HG02970 (cell line): ENCODE results near the gene NOSIP.
"Not testable (repeated sequence)": the region's sequence is repeated elsewhere in the genome, so short reads cannot be mapped to it uniquely, and the experiment has no call there.

Source experiments
- ATAC-seq: cut with Tn5 transposase; IDR thresholded peaks from one replicate; pipeline ENCODE4 v1.9.1; 2021; ENCODE audit warnings: mild to moderate bottlenecking, moderate library complexity, moderate number of reproducible peaks; ENCODE audit not compliant: unreplicated experiment, low FRiP score

Gene NOSIP, protein sequence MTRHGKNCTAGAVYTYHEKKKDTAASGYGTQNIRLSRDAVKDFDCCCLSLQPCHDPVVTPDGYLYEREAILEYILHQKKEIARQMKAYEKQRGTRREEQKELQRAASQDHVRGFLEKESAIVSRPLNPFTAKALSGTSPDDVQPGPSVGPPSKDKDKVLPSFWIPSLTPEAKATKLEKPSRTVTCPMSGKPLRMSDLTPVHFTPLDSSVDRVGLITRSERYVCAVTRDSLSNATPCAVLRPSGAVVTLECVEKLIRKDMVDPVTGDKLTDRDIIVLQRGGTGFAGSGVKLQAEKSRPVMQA

DNA sequence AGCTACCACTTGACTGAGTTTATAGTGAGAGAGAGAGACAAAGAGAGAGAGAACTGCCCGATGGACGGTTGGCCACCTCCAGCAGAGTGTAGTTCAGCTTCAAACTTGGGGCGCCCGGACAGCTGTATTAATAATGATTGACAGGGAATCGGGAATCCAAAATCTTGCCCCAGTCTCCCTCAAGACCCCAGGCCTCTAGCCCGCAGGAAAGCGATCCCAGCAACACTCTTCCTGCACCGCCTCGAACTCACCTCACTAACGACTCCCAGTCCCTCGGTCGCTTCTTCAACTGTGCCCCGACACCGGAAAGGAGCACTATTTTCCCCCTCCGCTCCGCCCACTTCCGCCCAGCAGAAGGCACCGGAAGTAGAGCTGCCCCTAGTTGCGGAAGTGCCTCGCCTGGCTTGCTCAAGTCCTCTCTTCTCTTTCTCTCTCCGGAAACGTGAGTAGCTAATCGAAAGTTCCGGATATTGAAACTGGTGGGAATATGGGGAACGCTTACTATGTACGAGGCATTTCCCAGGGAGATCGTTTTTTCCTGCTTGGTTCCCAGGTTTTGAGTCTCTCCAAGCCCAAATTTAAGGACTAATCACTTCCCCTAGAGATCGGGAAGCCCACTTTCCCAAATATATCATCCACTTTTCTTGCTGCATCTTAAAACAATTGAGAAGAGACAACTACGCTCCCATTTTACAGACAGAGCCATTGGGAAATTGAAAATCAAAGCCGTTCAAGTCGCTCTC lies at the start of gene NOSIP:
Gene NOSIP (minus strand): TSS at position 293 of the 743 bp plus-strand sequence. CDS start 19,865 bp downstream, outside the sequence.
- peak; percentile 88 for ATAC-seq

GRCh38 chr19:49629659-49630058 lies 49.3 kb upstream of the NOSIP start:
- ATAC-seq = no peak

- ATAC-seq = no peak
Measured at GRCh38 chr19:49626226-49626625, 45.9 kb upstream of the NOSIP start.

DNA sequence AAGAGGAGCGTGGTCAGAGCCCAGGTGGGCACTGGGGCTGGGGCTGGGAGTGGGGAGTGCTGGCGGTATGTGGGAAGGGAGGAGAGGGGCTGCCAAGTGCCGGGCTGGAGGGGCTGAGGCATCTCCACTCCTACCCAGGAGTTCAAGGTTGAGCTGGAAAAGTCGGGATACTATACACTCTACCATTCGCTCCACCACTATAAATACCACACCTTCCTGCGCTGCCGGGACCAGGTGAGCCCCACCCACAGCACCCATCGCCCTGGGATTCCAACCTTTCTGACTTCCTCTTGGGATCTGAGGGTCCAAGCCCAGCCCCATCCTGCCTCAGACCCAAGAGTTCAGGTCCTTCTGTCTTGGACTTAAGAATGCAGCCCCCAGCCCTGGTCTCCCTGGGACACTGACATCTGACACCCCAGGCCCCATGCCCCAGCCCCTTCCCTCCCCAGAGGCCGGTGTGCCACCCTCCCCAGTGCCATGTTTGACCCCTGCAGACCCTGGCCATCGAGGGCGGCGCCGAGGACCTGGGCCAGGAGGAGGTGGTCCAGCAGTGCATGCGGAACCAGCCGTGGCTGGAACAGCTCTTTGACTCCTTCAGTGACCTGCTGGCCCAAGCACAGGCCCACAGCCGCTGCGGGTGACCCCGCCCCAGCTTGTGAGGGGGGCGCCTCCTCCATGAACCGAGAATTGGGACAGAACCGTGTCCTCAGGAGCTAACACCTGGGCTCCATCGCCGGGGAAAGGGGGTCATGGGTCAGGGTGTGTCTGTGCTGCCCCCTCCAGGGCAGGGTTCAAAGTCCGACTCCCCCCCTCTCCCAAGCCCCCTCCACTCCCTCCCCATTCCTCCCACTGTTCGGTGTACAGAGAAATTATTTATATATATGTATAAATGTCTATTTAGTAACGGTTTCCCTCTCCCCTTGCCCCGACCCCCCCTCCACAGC lies 44.9 kb upstream of the NOSIP start:
- no peak for ATAC-seq

GRCh38 chr19:49617860-49618259 lies 37.5 kb upstream of the NOSIP start:
- ATAC-seq = not testable (repeated sequence)

GRCh38 chr19:49616945-49617344 lies 36.6 kb upstream of the NOSIP start:
- ATAC-seq = no peak

DNA sequence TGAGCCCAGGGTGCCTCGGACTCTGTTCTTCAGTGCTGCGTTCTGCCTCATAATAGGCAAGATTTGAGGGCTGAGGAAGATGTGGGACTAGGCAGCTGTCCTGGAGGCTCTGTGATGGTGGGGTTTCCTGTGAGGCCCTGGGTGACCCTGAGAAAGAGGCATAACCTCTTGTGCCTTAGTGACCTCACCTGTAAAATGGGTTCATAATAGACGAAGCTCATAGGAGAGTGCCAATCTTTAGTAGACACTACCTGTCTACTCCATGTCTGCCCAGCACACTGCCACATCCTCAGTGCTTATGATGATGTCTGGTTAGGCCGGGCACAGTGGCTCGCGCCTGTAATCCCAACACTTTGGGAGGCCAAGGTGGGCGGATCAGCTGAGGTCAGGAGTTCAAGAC lies 36.2 kb upstream of the NOSIP start:
- no peak for ATAC-seq

DNA sequence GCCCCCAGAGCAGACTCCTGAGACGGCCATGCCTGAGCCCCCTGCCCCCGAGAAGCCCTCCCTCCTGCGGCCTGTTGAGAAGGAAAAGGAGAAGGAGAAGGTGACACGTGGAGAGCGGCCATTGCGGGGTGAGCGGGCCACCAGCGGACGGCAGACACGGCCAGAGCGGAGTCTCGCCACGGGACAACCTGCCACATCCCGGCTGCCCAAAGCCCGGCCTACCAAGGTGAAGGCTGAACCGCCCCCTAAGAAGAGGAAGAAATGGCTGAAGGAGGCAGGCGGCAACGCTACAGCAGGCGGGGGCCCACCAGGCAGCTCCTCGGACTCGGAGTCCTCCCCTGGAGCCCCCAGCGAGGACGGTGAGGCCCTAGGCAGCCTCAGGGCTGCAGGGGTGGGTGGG lies 35.5 kb upstream of the NOSIP start:
- no peak for ATAC-seq

GRCh38 chr19:49614096-49614833 lies 33.9 kb upstream of the NOSIP start:
- no peak for ATAC-seq

DNA sequence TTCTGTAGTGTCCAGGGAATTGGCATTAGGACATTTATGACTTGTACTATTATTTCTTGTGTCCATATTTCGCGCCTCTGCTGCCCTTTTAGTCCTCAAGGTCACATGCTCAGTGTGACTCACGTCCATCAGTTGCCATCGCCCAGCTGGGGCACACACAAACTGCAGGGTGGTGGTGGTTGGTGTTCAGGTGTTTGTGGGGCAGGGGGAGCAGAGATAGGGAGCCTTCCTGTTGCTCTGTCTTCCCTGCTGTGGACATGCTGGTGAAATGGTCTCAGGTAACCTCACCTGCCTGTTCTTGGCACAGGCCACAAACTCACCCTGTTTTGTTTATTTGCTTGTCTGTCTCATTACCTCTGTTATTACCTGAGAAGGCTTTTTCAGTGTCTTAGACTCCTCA lies 33.0 kb upstream of the NOSIP start:
- no peak for ATAC-seq

DNA sequence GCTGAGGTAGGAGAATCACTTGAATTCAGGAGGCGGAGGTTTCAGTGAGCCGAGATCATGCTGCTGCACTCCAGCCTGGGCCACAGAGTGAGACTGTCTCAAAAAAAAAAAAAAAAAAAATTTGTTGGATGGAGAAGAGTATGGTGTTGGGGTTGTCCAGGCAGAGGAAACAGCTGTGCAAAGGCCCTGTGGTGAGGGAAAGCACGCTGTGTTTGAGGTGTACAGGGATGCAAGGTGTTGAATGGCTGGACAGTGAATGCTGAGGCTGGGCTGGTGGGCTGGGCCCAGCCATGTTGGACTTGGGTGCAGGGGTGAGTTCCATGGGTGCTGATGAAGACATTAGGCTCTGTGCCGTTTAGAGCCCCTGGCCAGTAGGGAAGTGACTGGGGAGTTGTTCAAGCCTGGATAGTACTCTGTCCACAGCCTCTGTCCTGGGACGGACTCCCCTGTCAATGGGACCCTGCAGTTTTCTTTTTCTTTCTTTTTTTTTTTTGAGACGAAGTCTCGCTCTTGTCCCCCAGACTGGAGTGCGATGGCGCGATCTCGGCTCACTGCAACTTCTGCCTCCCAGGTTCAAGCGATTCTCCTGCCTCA lies 29.2 kb upstream of the NOSIP start:
- ATAC-seq = no peak

DNA sequence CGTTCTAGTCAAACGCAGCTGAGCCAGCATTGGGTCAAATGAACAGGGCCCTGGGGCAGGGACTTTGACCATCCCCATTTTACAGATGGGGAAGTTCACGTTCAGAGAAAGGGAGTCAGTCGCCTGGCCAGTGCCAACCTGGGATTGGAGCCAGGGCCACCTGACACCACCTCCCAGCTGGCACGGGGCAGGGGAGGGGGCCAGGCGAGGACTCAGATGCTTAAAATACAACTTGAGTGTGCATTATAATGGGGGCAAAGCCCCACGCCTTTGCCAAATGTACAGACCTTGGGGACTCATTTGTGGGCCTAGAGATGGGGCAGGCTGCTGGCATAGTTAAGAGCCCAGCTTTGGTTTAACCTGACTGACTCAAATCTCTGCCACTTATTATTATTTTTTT lies 25.2 kb upstream of the NOSIP start:
- no peak for ATAC-seq

GRCh38 chr19:49602806-49603205 lies 22.4 kb upstream of the NOSIP start:
- no peak for ATAC-seq

DNA sequence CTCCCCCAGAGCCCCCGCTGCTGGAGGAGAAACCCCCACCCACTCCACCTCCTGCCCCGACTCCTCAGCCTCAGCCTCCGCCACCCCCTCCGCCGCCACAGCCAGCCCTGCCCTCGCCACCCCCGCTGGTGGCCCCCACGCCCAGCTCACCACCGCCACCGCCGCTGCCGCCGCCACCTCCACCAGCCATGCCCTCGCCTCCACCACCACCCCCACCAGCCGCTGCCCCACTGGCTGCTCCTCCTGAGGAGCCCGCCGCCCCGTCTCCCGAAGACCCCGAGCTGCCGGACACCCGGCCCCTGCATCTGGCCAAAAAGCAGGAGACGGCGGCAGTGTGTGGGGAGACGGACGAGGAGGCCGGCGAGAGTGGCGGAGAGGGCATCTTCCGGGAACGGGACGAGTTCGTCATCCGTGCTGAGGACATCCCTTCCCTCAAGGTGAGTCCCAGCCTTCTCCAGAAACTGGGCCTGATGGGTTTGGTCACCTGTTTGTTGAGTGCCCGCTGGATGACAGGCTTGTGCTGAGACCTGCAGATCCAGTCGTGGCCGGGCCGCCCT lies 21.2 kb upstream of the NOSIP start:
- ATAC-seq = no peak

DNA sequence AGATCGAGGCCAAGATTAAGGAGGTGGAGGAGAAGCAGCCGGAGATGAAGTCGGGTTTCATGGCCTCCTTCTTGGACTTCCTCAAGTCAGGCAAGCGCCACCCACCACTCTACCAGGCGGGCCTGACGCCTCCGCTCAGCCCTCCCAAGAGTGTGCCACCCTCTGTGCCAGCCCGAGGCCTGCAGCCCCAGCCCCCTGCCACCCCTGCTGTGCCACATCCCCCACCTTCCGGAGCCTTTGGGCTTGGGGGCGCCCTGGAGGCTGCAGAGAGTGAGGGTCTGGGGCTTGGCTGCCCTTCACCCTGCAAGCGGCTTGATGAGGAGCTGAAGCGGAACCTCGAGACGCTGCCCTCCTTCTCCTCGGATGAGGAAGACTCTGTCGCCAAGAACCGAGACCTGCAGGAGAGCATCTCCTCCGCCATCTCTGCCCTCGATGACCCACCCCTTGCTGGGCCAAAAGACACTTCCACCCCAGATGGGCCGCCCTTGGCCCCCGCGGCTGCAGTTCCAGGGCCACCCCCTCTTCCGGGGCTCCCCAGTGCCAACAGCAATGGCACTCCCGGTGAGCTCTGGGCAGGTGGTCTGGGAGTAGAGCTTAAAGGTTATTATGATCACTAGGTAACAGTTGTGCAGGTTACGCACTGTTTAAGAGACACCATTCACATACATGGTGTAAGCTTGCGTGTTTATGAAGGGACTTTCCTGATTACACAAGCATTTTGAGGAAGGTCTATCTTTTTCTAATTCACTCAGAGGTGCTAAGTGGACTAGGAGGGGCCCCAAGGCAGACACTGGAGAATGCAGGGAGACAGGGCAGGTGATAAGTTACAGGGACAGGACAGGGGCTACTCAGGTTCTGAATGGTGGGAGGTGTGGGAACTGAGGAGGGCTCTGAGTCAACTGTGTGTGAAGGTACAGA lies 19.3 kb upstream of the NOSIP start:
- ATAC-seq = no peak

GRCh38 chr19:49597703-49597974 lies 17.3 kb upstream of the NOSIP start:
- ATAC-seq = no peak

- ATAC-seq = no peak
Measured at GRCh38 chr19:49596954-49597702, 16.8 kb upstream of the NOSIP start.

GRCh38 chr19:49596407-49596806 lies 16.1 kb upstream of the NOSIP start:
- no peak for ATAC-seq
